Measurements from ENCODE around the gene SLC25A6. TPM values are rescaled to one million over a fixed set of nuclear protein-coding genes. Genes with fewer than 3 reads are reported as not detected.

The SLC25A6 gene
- total RNA-seq, 1 experiment from 2014 or later, result 553 TPM

GRCh38 chrX:1386338-1387127 is 5.4 kb downstream of the SLC25A6 start:
- Mint-ChIP-seq H3K36me3 (ENCODE audit: insufficient read depth in 1 of 3, low read depth in 3 of 3) (peaks cover 60 to 92% (median 86%) of the 10 kb centered on the region in 3 experiments), H3K27me3 (ENCODE audit: low read depth) (no peaks in the 10 kb centered on the region; the same call in none of the 2 replicates), H3K9me3 (peaks cover 0 to 4% of the 10 kb centered on the region in 2 experiments; a peak in 2 of 5 replicates), H3K4me3 (peak overlapping the region in 1 of 2 experiments; percentile 45; a peak in 2 of 5 replicates), H3K4me1 (peaks cover 9 to 35% of the 10 kb centered on the region in 2 experiments), H3K27ac (peak overlapping the region in 1 of 3 experiments; percentile 28; a peak in 3 of 7 replicates)
- H3K23ac ChIP-seq (ENCODE audit: insufficient read length, low read depth, low read length), result no peak overlapping the region
- no peak overlapping the region for H3T11ph ChIP-seq (ENCODE audit: low read length)
- H3K27ac ChIP-seq (ENCODE audit: insufficient read length, low read depth, low read length), result no peak overlapping the region
- H2BK5ac ChIP-seq (ENCODE audit: insufficient read length, low read length), result no peak overlapping the region
- no peak for TF ChIP-seq CTCF (conservative IDR thresholded peaks at IDR 0.05)
- no peak overlapping the region for H2AFZ ChIP-seq (ENCODE audit: low read length)
- no peak overlapping the region for H3K4me2 ChIP-seq (ENCODE audit: insufficient read depth, insufficient read length, low read length)
- peaks cover 29% of the 10 kb centered on the region; the same call in 1 of the 2 replicates for H3K79me2 ChIP-seq (ENCODE audit: insufficient read depth, low read length)
- H2BK12ac ChIP-seq (ENCODE audit: insufficient read length, low read depth, low read length), result no peak overlapping the region
- H2BK15ac ChIP-seq (ENCODE audit: low read depth, low read length), result no peak overlapping the region
- no peak overlapping the region for H3K18ac ChIP-seq (ENCODE audit: insufficient read length, low read depth, low read length)
- no peak overlapping the region for H3K56ac ChIP-seq (ENCODE audit: insufficient read length, low read depth, low read length)
- H4K8ac ChIP-seq (replicated peaks; ENCODE audit: insufficient read length, low read depth, low read length), result no peak overlapping the region
- no peaks in the 10 kb centered on the region for H4K20me1 ChIP-seq (ENCODE audit: control insufficient read depth, insufficient read depth, insufficient read length)
- H3K9me3 ChIP-seq (ENCODE audit: control insufficient read depth, low read depth, low read length), result no peaks in the 10 kb centered on the region
- H3K23me2 ChIP-seq (ENCODE audit: insufficient read length, low read depth, low read length, poor library complexity, severe bottlenecking), result peaks cover 5% of the 10 kb centered on the region
- peaks cover 15% of the 10 kb centered on the region for H3K79me1 ChIP-seq (ENCODE audit: insufficient read depth, low read depth, low read length, poor library complexity, severe bottlenecking)
- H4K5ac ChIP-seq (ENCODE audit: insufficient read length, low read depth, low read length), result no peak overlapping the region
- H3K27me3 ChIP-seq (ENCODE audit: insufficient read depth, low read length), result no peaks in the 10 kb centered on the region
- WGBS (ENCODE audit: extremely low coverage, insufficient read length, low lambda C conversion rate), result no CpG with 5 or more reads among the region's 41 CpGs
- H3K14ac ChIP-seq (ENCODE audit: insufficient read depth, low read length), result no peak overlapping the region
- DNase-seq, result no peak
- H2AK5ac ChIP-seq (ENCODE audit: insufficient read length, low read length), result no peak overlapping the region
- H4K91ac ChIP-seq (ENCODE audit: insufficient read length, low read depth, low read length), result no peak overlapping the region
- H3K4ac ChIP-seq (ENCODE audit: low read depth, low read length), result no peak overlapping the region
- no peaks in the 10 kb centered on the region; the same call in 1 of the 2 replicates for H3K4me1 ChIP-seq (ENCODE audit: insufficient read depth, low read length)
- no peak overlapping the region for H3K9ac ChIP-seq (ENCODE audit: extremely low read depth, insufficient read length, low read length)
- H2BK120ac ChIP-seq (ENCODE audit: low read depth, low read length, poor library complexity, severe bottlenecking), result no peak overlapping the region
- H2BK20ac ChIP-seq (ENCODE audit: low read depth, low read length, poor library complexity, severe bottlenecking), result no peak overlapping the region

Measured in H9 (cell line).